ENCODE data around the gene SERGEF.

The SERGEF gene

DNA sequence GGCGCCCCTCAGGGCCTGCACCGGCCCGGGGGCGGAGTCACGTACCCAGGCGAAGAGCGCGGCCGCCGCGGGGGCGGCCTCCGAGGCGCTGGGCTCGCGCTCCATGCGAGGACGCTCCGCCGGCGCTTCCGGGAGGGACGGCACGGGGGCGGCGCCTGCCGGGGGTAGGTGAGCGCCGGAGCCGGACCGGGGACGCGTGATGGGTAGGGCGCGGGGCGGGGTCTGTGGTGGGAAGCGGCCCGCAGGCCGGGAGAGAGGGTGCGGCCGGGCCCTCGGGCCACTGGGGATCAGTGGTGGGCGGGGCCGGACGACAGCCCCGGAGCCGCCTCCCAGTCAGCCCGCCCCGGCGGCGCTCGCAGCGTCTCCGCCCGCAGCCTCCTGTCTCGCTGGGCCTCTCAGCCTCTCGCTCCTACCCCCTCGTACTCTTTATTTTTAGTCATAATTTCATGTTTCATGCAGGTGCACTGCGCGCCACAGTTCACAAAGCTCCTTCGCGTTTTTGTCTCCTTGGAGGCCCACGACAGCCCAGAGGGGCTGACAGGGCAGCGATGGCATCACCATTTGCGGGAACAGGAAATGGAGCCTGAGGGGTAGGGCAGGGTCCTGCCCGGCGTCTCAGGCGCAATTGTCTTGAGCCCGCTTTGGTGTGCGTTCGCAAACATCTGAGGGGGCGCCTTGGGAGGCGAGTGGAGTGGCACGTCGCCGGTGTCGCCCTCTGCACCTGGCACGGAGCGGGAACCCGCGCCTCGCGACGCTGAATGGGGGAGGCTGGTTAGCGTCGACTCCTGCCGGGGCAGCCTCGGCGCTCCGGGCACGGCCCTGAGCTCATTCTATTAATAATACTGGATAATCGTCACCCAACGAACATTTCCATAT lies at the start of gene SERGEF:
TSS of gene SERGEF (minus strand) at position 142 of the 876 bp plus-strand sequence. CDS start at position 105, 37 bp downstream.
- Histone ChIP-seq H3K36me3 (replicated peaks) (no peaks in the 10 kb centered on the region), H3K4me1 (peaks cover 35% of the 10 kb centered on the region), H3K4me3 (peak within 1 kb of the TSS; percentile 66), H3K9me3 (no peaks in the 10 kb centered on the region), H3K27me3 (ENCODE audit: low read depth) (no peaks in the 10 kb centered on the region)
- peak; percentile 95 to 98 for DNase-seq (ENCODE audit: low spot score in 2 of 2)
- in situ Hi-C loops (cut with MboI; ENCODE audit: low sequenced_read_pairs), result no loop called here

DNA sequence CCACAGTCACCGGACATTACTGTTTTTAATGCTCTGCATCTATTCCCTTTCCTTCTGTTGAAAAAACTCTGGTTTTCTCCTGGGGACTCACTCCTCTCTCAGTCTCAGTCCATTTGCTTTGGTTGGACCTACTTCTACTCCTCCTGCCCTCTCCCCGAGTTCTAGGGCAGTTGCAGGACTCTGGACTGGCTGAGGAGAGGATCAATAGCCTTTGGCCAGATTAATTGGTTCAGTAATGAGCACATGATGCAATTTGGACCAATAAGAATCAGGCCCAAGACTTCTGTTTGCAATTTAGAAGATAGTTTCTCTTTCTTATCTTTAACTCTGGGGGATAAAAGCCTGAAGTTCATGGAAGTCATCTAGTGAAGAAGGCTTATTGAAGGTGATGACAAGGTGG lies 48.5 kb upstream of the SERGEF start:
- Histone ChIP-seq H3K4me1 (peaks cover 18% of the 10 kb centered on the region), H3K36me3 (replicated peaks) (no peaks in the 10 kb centered on the region), H3K27me3 (ENCODE audit: low read depth) (no peaks in the 10 kb centered on the region), H3K9me3 (no peaks in the 10 kb centered on the region), H3K4me3 (no peak overlapping the region)
- DNase-seq (ENCODE audit: low spot score in 2 of 2), result no peak
- in situ Hi-C loops (cut with MboI; ENCODE audit: low sequenced_read_pairs), result no loop called here

DNA sequence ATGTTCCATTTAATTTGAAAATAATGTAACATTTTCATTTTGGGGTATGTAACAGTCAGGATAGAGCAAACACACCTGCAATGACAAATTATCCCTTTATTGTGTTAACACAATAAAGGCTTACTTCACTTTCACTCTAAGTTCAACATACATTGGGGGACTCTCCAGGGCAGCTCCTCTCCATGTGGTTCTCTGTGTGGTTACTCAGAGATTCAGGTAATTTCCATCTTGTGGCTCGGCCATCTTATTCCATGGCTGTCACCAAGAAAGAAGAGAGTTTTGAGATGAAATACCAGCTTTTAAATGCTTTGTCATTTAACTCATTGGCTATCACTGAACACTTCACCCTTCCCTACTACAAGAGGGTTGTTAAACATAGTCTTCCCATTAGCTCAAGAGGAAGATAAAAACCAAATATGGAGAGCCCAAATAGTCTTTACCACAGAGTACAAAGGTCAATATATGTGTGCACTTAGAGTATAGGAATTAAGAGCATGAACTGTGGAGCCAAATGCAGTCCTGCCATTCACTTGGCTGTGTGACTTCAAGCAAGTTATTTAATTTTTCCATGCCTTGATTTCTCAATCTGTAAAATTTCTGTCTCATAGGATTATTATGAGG lies 43.8 kb upstream of the SERGEF start:
- in situ Hi-C loops (cut with MboI; ENCODE audit: low sequenced_read_pairs), result no loop called here
- Histone ChIP-seq H3K9me3 (no peaks in the 10 kb centered on the region), H3K27me3 (ENCODE audit: low read depth) (no peaks in the 10 kb centered on the region), H3K4me3 (no peak overlapping the region), H3K4me1 (no peaks in the 10 kb centered on the region), H3K36me3 (replicated peaks) (no peaks in the 10 kb centered on the region; the same call in 1 of the 2 replicates)
- DNase-seq (ENCODE audit: low spot score in 2 of 2), result no peak

DNA sequence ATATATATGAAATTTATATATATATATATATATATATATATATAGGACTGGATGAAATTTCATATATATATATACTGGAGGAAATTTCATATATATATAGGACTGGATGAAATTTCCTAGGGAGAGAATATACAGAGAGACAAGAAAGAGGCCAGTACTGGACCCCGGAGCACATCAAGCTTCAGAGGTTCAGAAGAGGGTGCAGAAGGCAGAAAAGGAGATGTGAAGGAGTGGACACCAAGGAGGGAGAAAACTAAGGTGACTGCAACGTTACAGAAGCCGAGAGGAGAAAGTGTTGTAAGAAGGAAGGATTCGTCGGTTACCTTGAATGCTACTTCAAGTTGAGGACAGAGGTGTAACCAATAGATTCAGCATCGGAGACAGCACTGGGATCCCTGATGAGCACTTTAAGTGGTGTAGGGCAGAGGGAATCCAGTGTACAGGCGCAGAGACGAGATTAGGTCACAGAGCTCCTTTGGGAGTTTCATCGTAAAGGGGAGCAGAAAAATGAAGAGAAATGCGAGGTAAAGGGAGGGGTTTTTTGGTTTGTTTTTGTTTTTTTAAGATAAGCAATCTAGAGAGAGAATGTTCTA lies 41.8 kb upstream of the SERGEF start:
- H3K9me3 ChIP-seq, result no peaks in the 10 kb centered on the region
- in situ Hi-C loops (cut with MboI; ENCODE audit: low sequenced_read_pairs), result no loop called here
- H3K27me3 ChIP-seq (ENCODE audit: low read depth), result no peaks in the 10 kb centered on the region

DNA sequence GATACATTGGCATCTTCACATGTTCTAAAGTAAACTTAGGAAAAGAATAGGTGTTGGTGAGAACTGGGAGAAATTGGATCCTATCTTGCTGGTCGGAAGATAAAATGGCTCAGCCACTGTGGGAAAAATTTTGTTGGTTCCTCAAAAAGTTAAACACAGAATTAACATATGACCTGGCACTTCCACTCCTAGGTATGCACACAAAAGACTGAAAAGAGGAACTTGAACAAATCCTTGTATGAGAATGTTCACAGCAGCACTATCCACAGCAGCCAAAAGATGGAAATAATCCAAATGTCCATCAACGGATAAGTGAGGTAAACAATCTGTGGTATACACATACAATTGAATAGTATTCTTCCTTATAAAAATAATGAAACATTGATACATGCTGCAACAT lies 38.0 kb upstream of the SERGEF start:
- Histone ChIP-seq H3K27me3 (ENCODE audit: low read depth) (no peaks in the 10 kb centered on the region), H3K9me3 (no peaks in the 10 kb centered on the region), H3K4me3 (no peak overlapping the region), H3K4me1 (no peaks in the 10 kb centered on the region), H3K36me3 (replicated peaks) (no peaks in the 10 kb centered on the region; the same call in 1 of the 2 replicates)
- no peak for DNase-seq (ENCODE audit: low spot score in 2 of 2)
- in situ Hi-C loops (cut with MboI; ENCODE audit: low sequenced_read_pairs), result no loop called here

More for the DNA sequence above, 41.8 kb upstream of the SERGEF start:
- DNase-seq (ENCODE audit: low spot score in 2 of 2), result no peak
- H3K4me1 ChIP-seq, result no peaks in the 10 kb centered on the region
- H3K36me3 ChIP-seq (replicated peaks), result no peaks in the 10 kb centered on the region; the same call in 1 of the 2 replicates
- no peak overlapping the region for H3K4me3 ChIP-seq

DNA sequence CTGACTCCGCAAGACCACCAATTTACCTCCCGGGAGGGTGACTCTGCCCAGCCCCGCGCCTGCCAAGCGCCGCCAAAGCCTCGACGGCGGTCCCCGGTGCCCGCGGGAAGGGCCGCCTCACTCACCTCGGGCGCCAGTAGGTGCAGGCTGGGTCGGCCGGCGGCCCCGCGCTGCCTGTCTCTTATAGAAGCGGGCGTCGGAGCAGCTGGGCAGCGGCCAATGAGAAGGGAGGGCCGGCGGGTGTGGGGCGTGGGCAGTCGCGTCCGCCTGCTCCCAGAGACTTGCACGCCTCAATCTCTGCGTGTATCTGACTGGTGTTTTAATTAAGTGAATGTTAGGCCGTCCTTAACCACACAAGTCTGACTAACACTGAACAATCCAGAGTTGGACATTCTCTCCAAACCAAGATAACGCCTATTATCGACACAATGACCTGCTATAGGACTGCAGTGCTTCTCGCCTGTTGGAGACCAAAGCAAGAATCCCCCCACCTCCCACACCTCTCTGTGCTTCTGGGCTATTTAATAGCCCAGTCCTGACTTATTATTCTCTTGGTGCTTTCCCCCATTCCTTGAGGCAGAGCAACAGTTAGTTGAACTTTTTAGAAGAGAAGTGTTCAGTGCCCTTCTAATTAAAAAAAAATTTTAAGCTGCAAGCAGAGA lies 33.4 kb upstream of the SERGEF start, which contains the start of gene TPH1:
TSS of gene TPH1 (minus strand) at position 154 of the 662 bp plus-strand sequence. CDS start 5,507 bp downstream, outside the sequence.
- Histone ChIP-seq H3K9me3 (no peaks in the 10 kb centered on the region), H3K27me3 (ENCODE audit: low read depth) (no peaks in the 10 kb centered on the region), H3K4me1 (no peaks in the 10 kb centered on the region), H3K36me3 (replicated peaks) (no peaks in the 10 kb centered on the region), H3K4me3 (no peak within 1 kb of the TSS)
- in situ Hi-C loops (cut with MboI; ENCODE audit: low sequenced_read_pairs), result no loop called here
- no peak for DNase-seq (ENCODE audit: low spot score in 2 of 2)

DNA sequence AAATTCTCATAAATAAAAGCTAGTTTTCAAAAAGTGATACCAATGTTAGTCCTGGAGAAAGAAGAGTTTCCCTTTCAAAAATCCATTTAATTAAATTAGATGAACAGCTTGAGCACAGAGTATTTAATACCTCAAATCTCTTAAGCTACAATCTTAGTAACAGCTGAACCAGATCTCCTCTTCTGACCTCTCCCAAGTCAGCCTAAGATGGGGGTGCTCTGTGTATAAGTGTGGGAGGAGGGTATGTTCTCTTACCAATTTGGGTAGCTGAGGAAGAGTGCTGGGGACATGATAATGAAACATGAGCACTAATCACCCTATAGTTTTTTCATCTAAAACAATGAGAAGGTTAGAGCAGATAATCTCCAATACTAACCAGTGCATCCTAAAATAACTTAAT lies 23.6 kb upstream of the SERGEF start:
- no peaks in the 10 kb centered on the region for H3K36me3 ChIP-seq (replicated peaks)
- DNase-seq (ENCODE audit: low spot score in 2 of 2), result no peak
- no peaks in the 10 kb centered on the region for H3K27me3 ChIP-seq (ENCODE audit: low read depth)
- H3K9me3 ChIP-seq, result no peaks in the 10 kb centered on the region
- no peak overlapping the region for H3K4me3 ChIP-seq
- H3K4me1 ChIP-seq, result no peaks in the 10 kb centered on the region
- in situ Hi-C loops (cut with MboI; ENCODE audit: low sequenced_read_pairs), result no loop called here

DNA sequence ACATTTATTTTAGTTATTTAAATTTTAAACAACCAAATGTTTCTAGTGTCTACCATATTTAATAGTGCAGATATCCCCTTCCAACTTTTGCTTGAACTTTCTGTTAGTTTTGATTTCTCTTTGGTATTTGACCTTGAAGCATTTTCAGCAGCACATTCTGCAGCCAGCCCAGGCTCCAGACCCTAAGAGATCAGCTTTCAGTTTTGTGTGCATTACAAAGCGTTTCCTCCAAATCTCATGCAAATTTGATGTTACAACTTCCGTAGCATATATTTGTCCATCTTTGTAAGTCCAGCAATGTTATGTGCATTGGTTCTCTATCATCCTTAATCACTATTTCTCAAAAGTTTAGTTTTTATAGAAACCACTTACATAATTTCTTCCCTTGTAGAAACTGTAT lies 14.6 kb upstream of the SERGEF start:
- DNase-seq (ENCODE audit: low spot score in 2 of 2), result peak; percentile 42 to 70
- in situ Hi-C loops (cut with MboI; ENCODE audit: low sequenced_read_pairs), result no loop called here
- H3K4me3 ChIP-seq, result no peak overlapping the region

DNA sequence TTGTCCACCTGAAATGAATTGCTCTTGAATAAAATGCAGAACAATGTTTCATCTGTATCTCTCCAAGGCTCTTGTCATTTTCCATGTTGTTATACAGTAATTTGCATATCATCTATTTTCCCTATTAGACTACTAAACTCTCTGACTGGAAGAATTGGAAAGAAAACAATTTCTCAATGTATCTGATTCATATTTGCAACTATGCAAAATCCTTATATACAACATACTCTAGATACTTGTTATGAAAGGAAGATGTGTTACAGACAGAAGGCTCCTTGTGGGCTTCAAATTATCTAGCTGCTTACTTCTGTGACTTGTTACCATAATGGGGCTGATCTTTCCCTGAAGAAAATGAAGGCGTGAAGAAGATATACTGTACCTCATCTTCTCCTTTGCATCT lies 9.6 kb upstream of the SERGEF start:
- H3K9me3 ChIP-seq, result no peaks in the 10 kb centered on the region
- no peak overlapping the region for H3K4me3 ChIP-seq
- no peak for DNase-seq (ENCODE audit: low spot score in 2 of 2)
- H3K4me1 ChIP-seq, result peaks cover 5% of the 10 kb centered on the region
- H3K36me3 ChIP-seq (replicated peaks), result no peaks in the 10 kb centered on the region
- H3K27me3 ChIP-seq (ENCODE audit: low read depth), result no peaks in the 10 kb centered on the region
- in situ Hi-C loops (cut with MboI; ENCODE audit: low sequenced_read_pairs), result no loop called here

More for the DNA sequence above, 14.6 kb upstream of the SERGEF start:
- no peaks in the 10 kb centered on the region for H3K36me3 ChIP-seq (replicated peaks)
- H3K27me3 ChIP-seq (ENCODE audit: low read depth), result no peaks in the 10 kb centered on the region
- H3K9me3 ChIP-seq, result no peaks in the 10 kb centered on the region
- peaks cover 14% of the 10 kb centered on the region for H3K4me1 ChIP-seq

DNA sequence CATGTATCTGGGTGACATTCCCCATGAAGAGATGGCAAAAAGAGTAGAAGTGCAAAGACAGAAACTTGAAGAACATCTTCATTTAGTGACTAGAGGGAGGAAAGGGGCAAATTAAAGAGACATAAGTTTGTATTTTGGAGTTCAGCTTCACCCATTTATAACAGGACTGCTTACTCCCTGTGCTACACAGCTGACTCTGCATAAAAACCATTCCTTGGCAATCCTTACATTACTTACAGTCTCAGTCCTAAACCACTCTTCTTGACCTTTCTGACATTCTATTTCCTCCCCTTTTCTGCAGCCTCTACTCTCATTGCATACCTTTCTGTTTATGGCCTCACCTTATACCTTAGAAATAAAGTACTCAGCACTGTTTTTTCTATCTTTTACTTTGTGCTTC lies 6.8 kb upstream of the SERGEF start:
- H3K36me3 ChIP-seq (replicated peaks), result no peaks in the 10 kb centered on the region
- DNase-seq (ENCODE audit: low spot score in 2 of 2), result no peak
- no peak overlapping the region for H3K4me3 ChIP-seq
- H3K9me3 ChIP-seq, result no peaks in the 10 kb centered on the region
- no peaks in the 10 kb centered on the region for H3K27me3 ChIP-seq (ENCODE audit: low read depth)
- H3K4me1 ChIP-seq, result peaks cover 10% of the 10 kb centered on the region
- in situ Hi-C loops (cut with MboI; ENCODE audit: low sequenced_read_pairs), result no loop called here

DNA sequence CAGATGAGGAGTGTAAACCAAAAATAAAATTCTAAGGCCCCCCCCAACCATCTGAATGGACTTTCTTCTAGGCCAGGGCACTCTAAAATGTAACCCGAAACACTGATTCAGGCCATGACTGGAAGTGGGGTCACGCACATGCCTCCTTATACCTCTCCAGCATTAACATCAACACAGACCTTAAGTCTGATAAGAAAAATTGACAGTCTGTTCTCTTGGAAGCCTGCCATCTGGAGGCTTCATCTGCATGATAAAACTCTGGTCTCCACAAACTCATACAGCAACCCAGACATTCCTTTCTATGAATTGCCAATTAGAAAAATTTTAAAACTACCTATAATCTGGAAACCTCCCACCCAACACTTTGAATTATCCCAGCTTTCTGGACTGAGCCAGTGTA lies 3.9 kb upstream of the SERGEF start:
- no peak overlapping the region for H3K4me3 ChIP-seq
- no peaks in the 10 kb centered on the region for H3K9me3 ChIP-seq
- peak; percentile 68 to 72 for DNase-seq (ENCODE audit: low spot score in 2 of 2)
- in situ Hi-C loops (cut with MboI; ENCODE audit: low sequenced_read_pairs), result no loop called here
- peaks cover 15% of the 10 kb centered on the region for H3K4me1 ChIP-seq
- H3K27me3 ChIP-seq (ENCODE audit: low read depth), result no peaks in the 10 kb centered on the region
- no peaks in the 10 kb centered on the region for H3K36me3 ChIP-seq (replicated peaks)

DNA sequence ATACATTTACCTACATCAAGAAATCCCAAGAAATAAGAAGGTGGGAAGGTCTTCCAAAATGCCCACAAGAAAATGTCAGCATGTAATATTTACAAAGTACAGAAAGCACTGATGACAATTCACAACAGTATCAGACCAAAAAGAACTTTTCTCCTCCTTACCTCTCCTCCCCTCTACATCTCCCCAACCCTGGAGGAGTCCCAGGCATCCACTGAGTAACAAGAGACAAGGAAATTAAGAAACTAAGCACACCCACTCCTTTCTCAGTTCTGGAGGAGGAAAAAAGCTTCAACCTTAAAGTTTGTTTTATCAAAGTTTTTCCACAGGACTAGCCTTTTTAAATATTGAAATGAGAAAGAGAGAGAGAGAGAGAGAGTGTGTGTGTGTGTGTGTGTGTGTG lies 2.0 kb upstream of the SERGEF start:
- Histone ChIP-seq H3K36me3 (replicated peaks) (no peaks in the 10 kb centered on the region), H3K4me1 (peaks cover 31% of the 10 kb centered on the region), H3K9me3 (no peaks in the 10 kb centered on the region), H3K4me3 (no peak overlapping the region), H3K27me3 (ENCODE audit: low read depth) (no peaks in the 10 kb centered on the region)
- no peak for DNase-seq (ENCODE audit: low spot score in 2 of 2)
- in situ Hi-C loops (cut with MboI; ENCODE audit: low sequenced_read_pairs), result no loop called here

DNA sequence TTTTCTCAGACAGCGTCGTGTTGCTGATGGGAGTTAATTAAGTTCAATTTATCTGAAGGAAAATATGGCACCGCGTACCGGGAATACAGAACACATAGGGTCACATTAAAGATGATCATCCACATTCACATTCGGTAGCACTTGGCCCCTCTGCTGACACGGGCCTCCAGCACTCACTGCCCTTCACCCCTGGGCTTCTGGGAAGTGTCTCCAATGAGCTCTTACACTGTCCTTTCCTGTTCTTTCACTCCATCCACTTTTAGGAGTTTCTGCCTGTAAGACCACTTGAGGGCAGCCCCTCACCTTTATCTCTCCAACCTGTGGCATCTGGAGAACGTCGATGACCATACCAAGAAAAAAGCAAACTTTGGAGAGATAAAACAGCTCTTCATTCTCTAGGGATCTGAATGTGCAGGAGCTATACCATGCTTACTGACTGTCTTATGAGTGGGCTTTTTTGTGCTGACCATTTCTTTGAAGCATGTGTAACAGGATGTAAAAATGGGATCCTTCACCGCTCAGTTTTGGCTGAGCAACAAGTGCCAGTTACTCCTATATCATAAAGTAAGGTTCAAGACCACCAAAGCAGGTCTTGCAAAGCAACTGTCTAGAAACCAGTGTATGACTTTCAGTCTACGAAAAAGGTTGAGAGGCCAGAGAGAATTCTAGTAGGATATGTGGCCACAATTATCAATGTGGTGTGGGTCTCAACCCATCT lies 1.1 kb upstream of the SERGEF start:
- H3K4me1 ChIP-seq, result peaks cover 35% of the 10 kb centered on the region
- peak overlapping the region; percentile 66 for H3K4me3 ChIP-seq
- H3K27me3 ChIP-seq (ENCODE audit: low read depth), result no peaks in the 10 kb centered on the region
- no peaks in the 10 kb centered on the region for H3K9me3 ChIP-seq
- in situ Hi-C loops (cut with MboI; ENCODE audit: low sequenced_read_pairs), result no loop called here
- no peaks in the 10 kb centered on the region for H3K36me3 ChIP-seq (replicated peaks)
- DNase-seq (ENCODE audit: low spot score in 2 of 2), result no peak

Measured in HAP-1 (cell line).